OCI-LY7 (cell line): Measurements from ENCODE around the gene PIGS. TPM values are rescaled to one million over a fixed set of nuclear protein-coding genes. Genes with fewer than 3 reads are reported as not detected.
"Not testable (repeated sequence)": the region's sequence is repeated elsewhere in the genome, so short reads cannot be mapped to it uniquely, and the experiment has no call there.

ENCODE experiments used
- BruUV-seq: library from RNA; stranded (reverse); fragments of 400-500 nt; replicated peaks from 2 replicates; lab custom pipeline; 2021; lab: Mats Ljungman, UMichigan
- CTCF ChIA-PET: fragments of 300-600 bp; sonication (Branson Sonifier 250); formaldehyde crosslinking; loops from one replicate; lab custom pipeline; 2022; ENCODE audit warnings: antibody characterized with exemption; ENCODE audit not compliant: unreplicated experiment; lab: Charles Lee
- POLR2A ChIA-PET: fragments of 300-600 bp; sonication (Branson Sonifier 250); formaldehyde crosslinking; loops from one replicate; lab custom pipeline; 2022; ENCODE audit warnings: antibody characterized with exemption; lab: Charles Lee
- DNase-seq: peaks from one replicate; pipeline ENCODE4 v3.0.0-alpha.2; 2015; ENCODE audit warnings: low spot score
- H2AFZ ChIP-seq: fragments of 200-600 bp; sonication (generic), shearing (Covaris generic); 2 replicates; pipeline ENCODE4 v1.6.1; 2014; ENCODE audit warnings: mild to moderate bottlenecking, antibody characterized with exemption, low read length, moderate library complexity
- H3K27ac ChIP-seq: fragments of 200-600 bp; sonication (generic); 2 replicates; pipeline ENCODE4 v1.5.1; 2014; ENCODE audit warnings: mixed run types, low read depth, mild to moderate bottlenecking, moderate library complexity, low read length, inconsistent platforms; ENCODE audit not compliant: poor library complexity, severe bottlenecking
- H3K36me3 ChIP-seq: fragments of 200-600 bp; sonication (generic); 2 replicates; pipeline ENCODE4 v1.6.1; 2014; ENCODE audit warnings: mild to moderate bottlenecking, antibody characterized with exemption, low read length, moderate library complexity, mixed read lengths; ENCODE audit not compliant: insufficient read depth
- H3K4me1 ChIP-seq: fragments of 200-600 bp; sonication (generic); 2 replicates; pipeline ENCODE4 v1.5.1; 2014; ENCODE audit warnings: mild to moderate bottlenecking, low read length; ENCODE audit not compliant: insufficient read depth, poor library complexity, severe bottlenecking
- H3K4me2 ChIP-seq: fragments of 200-600 bp; sonication (generic); 2 replicates; pipeline ENCODE4 v1.6.1; 2014; ENCODE audit warnings: mild to moderate bottlenecking, low read length
- H3K4me3 ChIP-seq: fragments of 200-600 bp; sonication (generic); 2 replicates; pipeline ENCODE4 v1.5.1; 2014; ENCODE audit warnings: mild to moderate bottlenecking, low read depth, low read length; ENCODE audit not compliant: poor library complexity, severe bottlenecking
- H3K79me2 ChIP-seq: fragments of 200-600 bp; sonication (generic); 2 replicates; pipeline ENCODE4 v1.6.1; 2016; ENCODE audit warnings: low read depth, mild to moderate bottlenecking, low read length, moderate library complexity, mixed read lengths; ENCODE audit not compliant: insufficient read depth
- H3K9me2 ChIP-seq: fragments of 200-600 bp; sonication (generic); 2 replicates; pipeline ENCODE4 v1.6.1; 2016; ENCODE audit warnings: mild to moderate bottlenecking, low read length, mixed read lengths; ENCODE audit not compliant: insufficient read depth
- H3K9me3 ChIP-seq: fragments of 200-600 bp; sonication (generic); 2 replicates; pipeline ENCODE4 v1.6.1; 2014; ENCODE audit warnings: mild to moderate bottlenecking, mixed run types, low read length, mixed read lengths
- H4K20me1 ChIP-seq: fragments of 200-600 bp; sonication (generic); 2 replicates; pipeline ENCODE4 v1.6.1; 2014; ENCODE audit warnings: mild to moderate bottlenecking, antibody characterized with exemption, low read length, moderate library complexity, mixed read lengths; ENCODE audit not compliant: insufficient read depth
- CTCF ChIP-seq: fragments of 200-600 bp; sonication (generic); conservative IDR thresholded peaks from 2 replicates; pipeline ENCODE4 v1.5.1; 2014; ENCODE audit warnings: mild to moderate bottlenecking, antibody characterized with exemption, low read length, moderate library complexity, mixed read lengths
- EZH2phosphoT487 ChIP-seq: fragments of 200-600 bp; sonication (generic); IDR thresholded peaks from 2 replicates; pipeline ENCODE4 v1.6.1; 2018; ENCODE audit warnings: low read depth, borderline replicate concordance, mild to moderate bottlenecking, mixed run types, antibody characterized with exemption, low read length, moderate library complexity, mixed read lengths
- intact Hi-C: fragments of 100-400 bp; cut with micrococcal nuclease; formaldehyde crosslinking; loops from one replicate; pipeline ENCODE4 v1.10.0; 2022; ENCODE audit not compliant: unreplicated experiment
- total RNA-seq, 2 experiments: library from RNA; depleted of rRNA in 1 of 2; stranded (reverse); fragments of >200 nt in 1 of 2; shearing (Covaris generic) in 1 of 2; gene quantifications; 2 replicates each; pipeline ENCODE4 v1.2.3, GENCODE V29; 2014 to 2022

The PIGS gene
- total RNA-seq, 2 experiments from 2014 or later: 13.9 to 34.0 TPM

GRCh38 chr17:28577466-28577824 lies 6.1 kb upstream of the PIGS start:
- Histone ChIP-seq H3K4me1 (peaks cover 11% of the 10 kb centered on the region), H3K36me3 (peaks cover 73% of the 10 kb centered on the region), H3K27ac (peak overlapping the region; percentile 58), H3K9me3 (no peaks in the 10 kb centered on the region), H2AFZ (no peak overlapping the region), H3K4me3 (no peak overlapping the region), H3K9me2 (no peaks in the 10 kb centered on the region), H4K20me1 (no peaks in the 10 kb centered on the region), H3K79me2 (no peaks in the 10 kb centered on the region), H3K4me2 (peak overlapping the region; percentile 50; the same call in 1 of the 2 replicates)
- intact Hi-C loops: no loop called here
- POLR2A ChIA-PET: interaction anchor here (0.9 to 1.6 kb wide), 4 partner anchors 9 to 67 kb away, joined by 3 to 13 read pairs (median 6); no protein-coding TSS in a partner anchor
- no peak for TF ChIP-seq EZH2phosphoT487
- TF ChIP-seq CTCF: no peak
- CTCF ChIA-PET: interaction anchor here (0.9 to 1.3 kb wide), 2 partner anchors 21 to 70 kb away, joined by 3 to 5 read pairs; no protein-coding TSS in a partner anchor
- BruUV-seq: no TSS peak
- no peak for DNase-seq

- no peaks in the 10 kb centered on the region for H4K20me1 ChIP-seq
- H3K27ac ChIP-seq: peak within 1 kb of the TSS; percentile 58
- no peak within 1 kb of the TSS for H2AFZ ChIP-seq
- POLR2A ChIA-PET: interaction anchor here (0.5 to 1.6 kb wide), 6 partner anchors 8 to 84 kb away, joined by 3 to 13 read pairs (median 4); no protein-coding TSS in a partner anchor
- intact Hi-C loops: no loop called here
- peak within 1 kb of the TSS; percentile 50 for H3K4me2 ChIP-seq
- H3K9me2 ChIP-seq: no peaks in the 10 kb centered on the region
- H3K4me1 ChIP-seq: peaks cover 17% of the 10 kb centered on the region
- BruUV-seq: no TSS peak
- TF ChIP-seq EZH2phosphoT487 (no peak), CTCF (no peak)
- DNase-seq: peak; percentile 99
- no peaks in the 10 kb centered on the region for H3K9me3 ChIP-seq
- peak within 1 kb of the TSS; percentile 34 for H3K4me3 ChIP-seq
- CTCF ChIA-PET: interaction anchor here (0.9 to 1.3 kb wide), 2 partner anchors 21 to 70 kb away, joined by 3 to 5 read pairs; no protein-coding TSS in a partner anchor
- H3K36me3 ChIP-seq: peaks cover 67% of the 10 kb centered on the region
- no peaks in the 10 kb centered on the region for H3K79me2 ChIP-seq
Measured at GRCh38 chr17:28576758-28577465, 5.6 kb upstream of the PIGS start, which contains the start of gene ALDOC. Gene ALDOC, minus strand, starts transcription at chr17:28576895. Its CDS starts 1,363 bp downstream, at chr17:28575532.

DNA sequence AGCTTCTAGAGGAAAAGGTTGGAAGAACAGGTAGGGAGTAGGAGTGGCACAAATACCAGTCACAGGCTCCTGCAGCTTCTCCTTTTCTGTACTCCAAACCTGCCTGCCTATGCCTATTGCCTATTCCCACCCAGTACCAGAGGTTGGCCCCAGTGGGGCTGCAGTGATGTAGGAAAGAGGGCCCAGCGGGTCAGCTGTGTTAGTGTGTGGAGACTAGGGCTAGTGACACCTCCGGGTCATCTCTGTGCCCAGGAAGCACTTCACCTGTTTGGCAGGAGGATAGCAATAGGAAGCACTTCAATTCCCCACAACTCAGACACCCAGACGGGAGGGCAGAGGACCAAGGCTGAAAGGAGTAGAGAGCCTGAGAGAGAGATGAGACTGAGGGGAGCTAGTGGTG lies 4.7 kb upstream of the PIGS start:
- DNase-seq, H3K4me3 ChIP-seq, H3K9me3 ChIP-seq, H4K20me1 ChIP-seq, intact Hi-C loops, H3K9me2 ChIP-seq, H3K27ac ChIP-seq, BruUV-seq, H3K79me2 ChIP-seq, H2AFZ ChIP-seq: not testable (repeated sequence)
- ChIA-PET POLR2A (interaction anchor here (0.6 to 1.4 kb wide), 3 partner anchors 9 to 22 kb away, joined by 3 read pairs; no protein-coding TSS in a partner anchor), CTCF (interaction anchor here (0.6 kb wide), 1 partner anchor 68 kb away, joined by 3 read pairs; no protein-coding TSS in a partner anchor)
- H3K4me1 ChIP-seq: peaks cover 20% of the 10 kb centered on the region
- peaks cover 62% of the 10 kb centered on the region for H3K36me3 ChIP-seq
- peak overlapping the region; percentile 9; the same call in 1 of the 2 replicates for H3K4me2 ChIP-seq
